BJ (cell line): Measurements from ENCODE around the gene ACVR1. TPM values are rescaled to one million over a fixed set of nuclear protein-coding genes. Genes with fewer than 3 reads are reported as not detected.

ENCODE experiments used
- CTCF ChIA-PET: fragments of 350-600 bp; formaldehyde crosslinking; extraction: SDS; loops from one replicate; lab custom pipeline; 2021; ENCODE audit warnings: antibody characterized with exemption, inconsistent platforms; lab: Yijun Ruan, JAX
- POLR2A ChIA-PET: fragments of 300-600 bp; sonication (Branson Sonifier 250); formaldehyde crosslinking; extraction: SDS; loops from one replicate; lab custom pipeline; 2021; ENCODE audit warnings: antibody characterized with exemption; lab: Charles Lee
- DNase-seq: peaks from one replicate; pipeline ENCODE4 v3.0.0-alpha.2; 2011; ENCODE audit warnings: low read depth
- H3K27me3 ChIP-seq: 2 replicates; pipeline ENCODE4 v1.6.0; 2011; ENCODE audit warnings: low read length; ENCODE audit not compliant: control insufficient read depth, insufficient read depth
- H3K36me3 ChIP-seq: 2 replicates; pipeline ENCODE4 v1.5.1; 2011; ENCODE audit warnings: low read length; ENCODE audit not compliant: control insufficient read depth, insufficient read depth
- H3K4me3 ChIP-seq: 2 replicates; pipeline ENCODE4 v1.5.1; 2011; ENCODE audit warnings: low read depth, mild to moderate bottlenecking, control low read depth, low read length
- CTCF ChIP-seq: IDR thresholded peaks from 2 replicates; pipeline ENCODE4 v1.5.1; 2011; ENCODE audit warnings: low read depth, mild to moderate bottlenecking, control low read depth, inconsistent platforms, low read length, moderate library complexity; ENCODE audit not compliant: insufficient read depth
- polyA plus RNA-seq: library from polyadenylated mRNA; depleted of rRNA; stranded (reverse); fragments of >200 nt; gene quantifications from 2 replicates; pipeline ENCODE4 v1.2.3, GENCODE V29; 2011

The ACVR1 gene
- polyA plus RNA-seq, 1 experiment, result 28.5 TPM

GRCh38 chr2:157895531-157895930 lies 19.4 kb upstream of the ACVR1 start:
- ChIA-PET CTCF (no interaction called here), POLR2A (no interaction called here)
- TF ChIP-seq CTCF, result no peak
- no peaks in the 10 kb centered on the region for H3K36me3 ChIP-seq
- no peak overlapping the region for H3K4me3 ChIP-seq
- DNase-seq, result peak; percentile 17
- H3K27me3 ChIP-seq, result no peaks in the 10 kb centered on the region

GRCh38 chr2:157894694-157895435 lies 18.7 kb upstream of the ACVR1 start:
- ChIA-PET POLR2A (no interaction called here), CTCF (no interaction called here)
- no peaks in the 10 kb centered on the region for H3K27me3 ChIP-seq
- peak; percentile 67 for DNase-seq
- H3K36me3 ChIP-seq, result no peaks in the 10 kb centered on the region
- H3K4me3 ChIP-seq, result no peak overlapping the region
- TF ChIP-seq CTCF, result no peak

GRCh38 chr2:157893611-157894010 lies 17.5 kb upstream of the ACVR1 start:
- no peak for TF ChIP-seq CTCF
- Histone ChIP-seq H3K4me3 (no peak overlapping the region), H3K36me3 (no peaks in the 10 kb centered on the region), H3K27me3 (no peaks in the 10 kb centered on the region)
- DNase-seq, result no peak
- ChIA-PET CTCF (no interaction called here), POLR2A (no interaction called here)

GRCh38 chr2:157891643-157892041 lies 15.5 kb upstream of the ACVR1 start:
- POLR2A ChIA-PET, result no interaction called here

More at GRCh38 chr2:157891643-157892041, 15.5 kb upstream of the ACVR1 start:
- CTCF ChIA-PET, result interaction anchor here (2.2 kb wide), 1 partner anchor 15 kb away, joined by 8 read pairs; the partner anchor contains the start of gene ACVR1
- Histone ChIP-seq H3K4me3 (no peak overlapping the region), H3K36me3 (no peaks in the 10 kb centered on the region), H3K27me3 (no peaks in the 10 kb centered on the region)
- TF ChIP-seq CTCF, result no peak
- DNase-seq, result no peak
